Hepatocyte (in vitro differentiated cells): ENCODE data around the gene KCNQ4. TPM values are rescaled to one million over a fixed set of nuclear protein-coding genes. Genes with fewer than 3 reads are reported as not detected.

Experiments
- DNase-seq: peaks from one replicate; pipeline ENCODE4 v3.0.0-alpha.2; 2016; ENCODE audit warnings: low spot score
- H2AFZ ChIP-seq: fragments of 200-600 bp; sonication (generic); 2 replicates; pipeline ENCODE4 v1.6.0; 2016; ENCODE audit warnings: antibody characterized with exemption, mild to moderate bottlenecking
- H3K27ac ChIP-seq: fragments of 200-600 bp; sonication (generic); 2 replicates; pipeline ENCODE4 v1.5.1; 2016; ENCODE audit warnings: mild to moderate bottlenecking
- H3K27me3 ChIP-seq: fragments of 200-600 bp; sonication (generic); 2 replicates; pipeline ENCODE4 v1.6.1; 2016
- H3K36me3 ChIP-seq: fragments of 200-600 bp; sonication (generic); replicated peaks from 2 replicates; pipeline ENCODE4 v1.5.1; 2016; ENCODE audit warnings: low read depth; ENCODE audit not compliant: insufficient read depth
- H3K4me1 ChIP-seq: fragments of 200-600 bp; sonication (generic); 2 replicates; pipeline ENCODE4 v1.5.1; 2016; ENCODE audit warnings: mild to moderate bottlenecking, moderate library complexity; ENCODE audit not compliant: insufficient read depth
- H3K4me2 ChIP-seq: fragments of 200-600 bp; sonication (generic); 2 replicates; pipeline ENCODE4 v1.6.0; 2016
- H3K4me3 ChIP-seq: fragments of 200-600 bp; sonication (generic); 2 replicates; pipeline ENCODE4 v1.5.1; 2016; ENCODE audit warnings: mild to moderate bottlenecking
- H3K79me2 ChIP-seq: fragments of 200-600 bp; sonication (generic); 2 replicates; pipeline ENCODE4 v1.6.0; 2017; ENCODE audit warnings: mild to moderate bottlenecking
- H3K9me2 ChIP-seq: fragments of 200-600 bp; sonication (generic); replicated peaks from 2 replicates; pipeline ENCODE4 v1.6.0; 2017; ENCODE audit warnings: mild to moderate bottlenecking; ENCODE audit not compliant: insufficient read depth
- H3K9me3 ChIP-seq: fragments of 200-600 bp; sonication (generic); 2 replicates; pipeline ENCODE4 v1.5.1; 2016; ENCODE audit warnings: low read depth, mild to moderate bottlenecking
- H4K20me1 ChIP-seq: fragments of 200-600 bp; sonication (generic); 2 replicates; pipeline ENCODE4 v1.6.0; 2016; ENCODE audit warnings: mild to moderate bottlenecking; ENCODE audit not compliant: insufficient read depth, poor library complexity, severe bottlenecking
- CTCF ChIP-seq: fragments of 200-600 bp; sonication (generic); IDR thresholded peaks from 2 replicates; pipeline ENCODE4 v1.5.1; 2016; ENCODE audit warnings: antibody characterized with exemption, mild to moderate bottlenecking; ENCODE audit not compliant: poor library complexity
- EZH2 ChIP-seq: fragments of 200-600 bp; sonication (generic); IDR thresholded peaks from 2 replicates; pipeline ENCODE4 v1.6.1; 2016; ENCODE audit warnings: antibody characterized with exemption, mild to moderate bottlenecking, borderline replicate concordance
- EZH2phosphoT487 ChIP-seq: fragments of 200-600 bp; sonication (generic); IDR thresholded peaks from one replicate; pipeline ENCODE4 v1.6.1; 2018; ENCODE audit warnings: antibody characterized with exemption, mild to moderate bottlenecking, low read depth, moderate library complexity; ENCODE audit not compliant: unreplicated experiment, severe bottlenecking
- WGBS: methylation state at CpG from one replicate; pipeline ENCODE4 v1.1.6; 2016; ENCODE audit warnings: low lambda C conversion rate; ENCODE audit errors: missing lambda C conversion rate; 5-methylcytosine and 5-hydroxymethylcytosine counted together
- polyA plus RNA-seq: library from polyadenylated mRNA; unstranded; fragments of >200 nt; fragmentation: Nextera tagmentation; extraction: Ambion mirVana; gene quantifications from 2 replicates; pipeline ENCODE4 v1.2.1, GENCODE V29; 2016
- total RNA-seq: library from RNA; depleted of rRNA; stranded (reverse); fragments of >200 nt; gene quantifications from 2 replicates; pipeline ENCODE4 v1.2.3, GENCODE V29; 2014

KCNQ4 gene
- total and polyA plus RNA-seq, 2 experiments from 2014 or later = not detected

GRCh38 chr1:40766017-40766416 is 17.6 kb upstream of the KCNQ4 start:
- whole genome bisulfite sequencing = 86% methylated on average over 2 of the region's 2 CpGs
- no peak for DNase-seq
- Histone ChIP-seq H3K4me2 (no peak overlapping the region), H3K79me2 (no peaks in the 10 kb centered on the region), H3K4me1 (no peaks in the 10 kb centered on the region), H3K27me3 (no peaks in the 10 kb centered on the region), H3K4me3 (no peak overlapping the region), H2AFZ (no peak overlapping the region), H3K36me3 (no peaks in the 10 kb centered on the region), H3K9me2 (no peaks in the 10 kb centered on the region), H3K27ac (no peak overlapping the region), H4K20me1 (no peaks in the 10 kb centered on the region), H3K9me3 (no peaks in the 10 kb centered on the region)
- TF ChIP-seq CTCF (no peak), EZH2 (no peak), EZH2phosphoT487 (no peak)

GRCh38 chr1:40766560-40766959 is 17.0 kb upstream of the KCNQ4 start:
- DNase-seq = no peak
- H2AFZ ChIP-seq = no peak overlapping the region
- no peak for TF ChIP-seq CTCF
- no peak for TF ChIP-seq EZH2phosphoT487
- TF ChIP-seq EZH2 = no peak
- 93% methylated on average over 4 of the region's 4 CpGs for WGBS
- no peak overlapping the region for H3K27ac ChIP-seq
- H3K4me1 ChIP-seq = no peaks in the 10 kb centered on the region
- H3K27me3 ChIP-seq = no peaks in the 10 kb centered on the region
- no peaks in the 10 kb centered on the region for H4K20me1 ChIP-seq
- H3K36me3 ChIP-seq = no peaks in the 10 kb centered on the region
- H3K9me2 ChIP-seq = no peaks in the 10 kb centered on the region
- no peaks in the 10 kb centered on the region for H3K9me3 ChIP-seq
- no peaks in the 10 kb centered on the region for H3K79me2 ChIP-seq
- H3K4me2 ChIP-seq = no peak overlapping the region
- H3K4me3 ChIP-seq = no peak overlapping the region

DNA sequence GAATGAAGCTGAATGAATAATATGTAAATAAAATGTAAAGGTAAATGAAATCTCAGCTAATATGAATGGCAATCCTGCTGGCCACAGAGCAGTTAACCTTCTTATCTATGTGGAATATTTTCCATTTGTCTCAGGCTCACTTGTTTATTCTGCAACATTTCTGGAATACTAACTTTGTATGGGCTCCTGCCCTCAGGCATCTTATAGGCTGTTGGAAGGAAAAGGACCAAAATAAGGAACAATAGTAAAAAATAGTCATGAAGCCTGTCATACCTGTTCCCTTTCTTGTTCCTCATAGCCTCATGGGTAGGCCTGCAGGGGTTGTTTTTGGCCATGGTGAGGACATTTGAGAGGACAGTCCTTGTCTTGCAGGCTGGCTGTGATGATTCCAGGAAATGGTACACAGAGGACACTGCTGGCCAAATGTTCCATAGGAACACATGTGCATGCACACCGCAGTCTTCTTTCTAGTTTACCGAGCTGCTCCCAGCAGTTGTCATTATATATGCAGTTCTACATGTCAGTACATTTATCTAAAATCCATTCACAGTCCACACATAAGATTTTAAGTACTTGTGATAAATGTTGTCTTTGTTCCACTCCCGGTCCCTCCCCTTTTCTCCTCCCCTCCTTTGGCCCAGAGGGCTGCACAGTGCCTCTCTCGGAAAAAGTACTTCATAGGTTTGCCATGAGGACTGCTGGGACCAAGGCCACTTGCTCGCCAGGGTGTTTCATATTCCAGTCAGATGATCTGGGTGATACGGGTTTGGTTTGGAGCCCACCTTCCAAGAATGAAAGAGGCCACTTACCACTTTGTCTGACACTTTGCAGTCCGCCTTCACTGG is 15.2 kb upstream of the KCNQ4 start:
- no peaks in the 10 kb centered on the region for H3K9me2 ChIP-seq
- no peak overlapping the region for H3K4me2 ChIP-seq
- H3K79me2 ChIP-seq = no peaks in the 10 kb centered on the region
- no peak for TF ChIP-seq CTCF
- no peak overlapping the region for H3K4me3 ChIP-seq
- no peaks in the 10 kb centered on the region for H3K4me1 ChIP-seq
- H3K36me3 ChIP-seq = no peaks in the 10 kb centered on the region
- H3K27me3 ChIP-seq = no peaks in the 10 kb centered on the region
- no peak for DNase-seq
- H3K27ac ChIP-seq = no peak overlapping the region
- H4K20me1 ChIP-seq = no peaks in the 10 kb centered on the region
- 96% methylated on average over 7 of the region's 7 CpGs for WGBS
- H2AFZ ChIP-seq = no peak overlapping the region
- no peaks in the 10 kb centered on the region for H3K9me3 ChIP-seq
